Measurements from ENCODE around the gene RORC.
A peak's percentile ranks its signal among the peaks of the same experiment; 100 is the strongest.

Gene RORC

GRCh38 chr1:151838222-151839081 is 6.8 kb upstream of the RORC start:
- Mint-ChIP-seq H3K4me1 (peaks cover 44% of the 10 kb centered on the region), H3K36me3 (peaks cover 2% of the 10 kb centered on the region), H3K4me3 (peak overlapping the region; percentile 86), H3K9me3 (no peaks in the 10 kb centered on the region), H3K27ac (peak overlapping the region; percentile 41), H3K27me3 (no peaks in the 10 kb centered on the region)

GRCh38 chr1:151837884-151838221 is 6.3 kb upstream of the RORC start:
- no peaks in the 10 kb centered on the region for H3K27me3 Mint-ChIP-seq
- peaks cover 48% of the 10 kb centered on the region for H3K4me1 Mint-ChIP-seq

GRCh38 chr1:151837197-151837596 is 5.6 kb upstream of the RORC start:
- peaks cover 2% of the 10 kb centered on the region for H3K36me3 Mint-ChIP-seq
- H3K27me3 Mint-ChIP-seq = no peaks in the 10 kb centered on the region
- H3K27ac Mint-ChIP-seq = peak overlapping the region; percentile 92
- H3K4me3 Mint-ChIP-seq = peak overlapping the region; percentile 92
- no peaks in the 10 kb centered on the region for H3K9me3 Mint-ChIP-seq
- peaks cover 51% of the 10 kb centered on the region for H3K4me1 Mint-ChIP-seq

More at GRCh38 chr1:151837884-151838221, 6.3 kb upstream of the RORC start:
- no peaks in the 10 kb centered on the region for H3K9me3 Mint-ChIP-seq
- H3K27ac Mint-ChIP-seq = peak overlapping the region; percentile 92
- H3K36me3 Mint-ChIP-seq = peaks cover 2% of the 10 kb centered on the region
- H3K4me3 Mint-ChIP-seq = peak overlapping the region; percentile 92

GRCh38 chr1:151835596-151835995 is 4.0 kb upstream of the RORC start:
- no peaks in the 10 kb centered on the region for H3K27me3 Mint-ChIP-seq
- H3K27ac Mint-ChIP-seq = peak overlapping the region; percentile 82
- no peaks in the 10 kb centered on the region for H3K36me3 Mint-ChIP-seq
- no peaks in the 10 kb centered on the region for H3K9me3 Mint-ChIP-seq
- peaks cover 48% of the 10 kb centered on the region for H3K4me1 Mint-ChIP-seq
- H3K4me3 Mint-ChIP-seq = no peak overlapping the region

- H3K27me3 Mint-ChIP-seq = no peaks in the 10 kb centered on the region
- H3K9me3 Mint-ChIP-seq = no peaks in the 10 kb centered on the region
- H3K4me3 Mint-ChIP-seq = no peak overlapping the region
- H3K4me1 Mint-ChIP-seq = peaks cover 51% of the 10 kb centered on the region
- no peak overlapping the region for H3K27ac Mint-ChIP-seq
- H3K36me3 Mint-ChIP-seq = no peaks in the 10 kb centered on the region
Measured at GRCh38 chr1:151834239-151834638, 2.6 kb upstream of the RORC start.

GRCh38 chr1:151833172-151833900 is 1.7 kb upstream of the RORC start:
- Mint-ChIP-seq H3K36me3 (no peaks in the 10 kb centered on the region), H3K27me3 (no peaks in the 10 kb centered on the region), H3K27ac (no peak overlapping the region), H3K4me3 (no peak overlapping the region), H3K4me1 (peaks cover 59% of the 10 kb centered on the region), H3K9me3 (no peaks in the 10 kb centered on the region)

- no peaks in the 10 kb centered on the region for H3K27me3 Mint-ChIP-seq
- H3K9me3 Mint-ChIP-seq = no peaks in the 10 kb centered on the region
- H3K36me3 Mint-ChIP-seq = no peaks in the 10 kb centered on the region
- H3K4me1 Mint-ChIP-seq = peaks cover 64% of the 10 kb centered on the region
- H3K27ac Mint-ChIP-seq = peak overlapping the region; percentile 19
- H3K4me3 Mint-ChIP-seq = no peak overlapping the region
Measured at GRCh38 chr1:151832318-151832980, 847 bp upstream of the RORC start.

- Mint-ChIP-seq H3K9me3 (no peaks in the 10 kb centered on the region), H3K4me3 (no peak overlapping the region), H3K36me3 (no peaks in the 10 kb centered on the region), H3K27me3 (no peaks in the 10 kb centered on the region), H3K27ac (no peak overlapping the region), H3K4me1 (peaks cover 53% of the 10 kb centered on the region)
Measured at GRCh38 chr1:151831256-151831591, 378 bp downstream of the RORC start.

GRCh38 chr1:151830055-151830454 is 1.5 kb downstream of the RORC start:
- peaks cover 57% of the 10 kb centered on the region for H3K4me1 Mint-ChIP-seq
- no peaks in the 10 kb centered on the region for H3K36me3 Mint-ChIP-seq
- H3K27me3 Mint-ChIP-seq = no peaks in the 10 kb centered on the region
- no peaks in the 10 kb centered on the region for H3K9me3 Mint-ChIP-seq
- H3K27ac Mint-ChIP-seq = no peak overlapping the region
- no peak overlapping the region for H3K4me3 Mint-ChIP-seq

GRCh38 chr1:151829352-151830046 is 2.1 kb downstream of the RORC start:
- peak overlapping the region; percentile 43 for H3K27ac Mint-ChIP-seq
- peak overlapping the region; percentile 11 for H3K4me3 Mint-ChIP-seq
- H3K36me3 Mint-ChIP-seq = no peaks in the 10 kb centered on the region
- no peaks in the 10 kb centered on the region for H3K27me3 Mint-ChIP-seq
- no peaks in the 10 kb centered on the region for H3K9me3 Mint-ChIP-seq
- peaks cover 57% of the 10 kb centered on the region for H3K4me1 Mint-ChIP-seq

GRCh38 chr1:151828921-151829320 is 2.7 kb downstream of the RORC start:
- H3K4me3 Mint-ChIP-seq = peak overlapping the region; percentile 11

GRCh38 chr1:151827853-151828252 is 3.7 kb downstream of the RORC start:
- no peaks in the 10 kb centered on the region for H3K36me3 Mint-ChIP-seq
- no peaks in the 10 kb centered on the region for H3K9me3 Mint-ChIP-seq
- H3K4me3 Mint-ChIP-seq = peak overlapping the region; percentile 19
- no peaks in the 10 kb centered on the region for H3K27me3 Mint-ChIP-seq
- peak overlapping the region; percentile 9 for H3K27ac Mint-ChIP-seq
- H3K4me1 Mint-ChIP-seq = peaks cover 49% of the 10 kb centered on the region

More at GRCh38 chr1:151828921-151829320, 2.7 kb downstream of the RORC start:
- Mint-ChIP-seq H3K9me3 (no peaks in the 10 kb centered on the region), H3K27ac (peak overlapping the region; percentile 0), H3K4me1 (peaks cover 52% of the 10 kb centered on the region), H3K27me3 (no peaks in the 10 kb centered on the region), H3K36me3 (no peaks in the 10 kb centered on the region)

- Mint-ChIP-seq H3K27me3 (no peaks in the 10 kb centered on the region), H3K9me3 (no peaks in the 10 kb centered on the region), H3K27ac (no peak overlapping the region), H3K4me3 (no peak overlapping the region), H3K36me3 (no peaks in the 10 kb centered on the region), H3K4me1 (peaks cover 60% of the 10 kb centered on the region)
Measured at GRCh38 chr1:151825751-151826660, 5.6 kb downstream of the RORC start.

- H3K36me3 Mint-ChIP-seq = no peaks in the 10 kb centered on the region
- no peaks in the 10 kb centered on the region for H3K9me3 Mint-ChIP-seq
- peaks cover 57% of the 10 kb centered on the region for H3K4me1 Mint-ChIP-seq
- H3K4me3 Mint-ChIP-seq = no peak overlapping the region
- H3K27ac Mint-ChIP-seq = no peak overlapping the region
- no peaks in the 10 kb centered on the region for H3K27me3 Mint-ChIP-seq
Measured at GRCh38 chr1:151825204-151825603, 6.4 kb downstream of the RORC start.
